Psoas muscle (tissue), 8 donors: ENCODE data around the gene PADI2. TPM values are rescaled to one million over a fixed set of nuclear protein-coding genes. Genes with fewer than 3 reads are reported as not detected.

Experiments
- ATAC-seq, 4 donors: fragments of 200-7000 bp; cut with Tn5 transposase; one replicate each; pipeline ENCODE4 v1.9.1; 2020; ENCODE audit warnings: moderate library complexity in 3 of 4, mild to moderate bottlenecking in 2 of 4
- DNase-seq, 2 donors: peaks; one replicate each; pipeline ENCODE4 v3.0.0-alpha.2; 2020
- H3K27ac ChIP-seq: fragments of 200-600 bp; one replicate; pipeline ENCODE4 v1.8.0; 2022
- H3K27me3 ChIP-seq, 3 donors: fragments of 200-600 bp in 1 of 3; one replicate each; pipeline versions ENCODE4 v1.6.1 to v1.8.0; 2013 to 2022; ENCODE audit warnings: low read length in 2 of 3, mild to moderate bottlenecking in 2 of 3, moderate library complexity in 1 of 3; ENCODE audit not compliant: insufficient read depth in 3 of 3
- H3K36me3 ChIP-seq, 2 donors: fragments of 200-600 bp in 1 of 2; one replicate each; pipeline versions ENCODE4 v1.6.1 to v1.8.0; 2013 to 2022; ENCODE audit warnings: low read depth in 1 of 2, mild to moderate bottlenecking in 1 of 2, moderate library complexity in 1 of 2; ENCODE audit not compliant: insufficient read depth in 1 of 2
- H3K4me1 ChIP-seq: fragments of 200-600 bp; one replicate; pipeline ENCODE4 v1.8.0; 2022
- H3K4me3 ChIP-seq: fragments of 200-600 bp; one replicate; pipeline ENCODE4 v1.8.0; 2022; ENCODE audit warnings: mild to moderate bottlenecking
- H3K9me3 ChIP-seq: fragments of 200-600 bp; one replicate; pipeline ENCODE4 v1.8.0; 2022
- CTCF ChIP-seq: fragments of 200-600 bp; IDR thresholded peaks from one replicate; pipeline ENCODE4 v1.8.0; 2022; ENCODE audit warnings: antibody characterized with exemption
- WGBS, 3 donors: extraction: QIAGEN DNeasy Blood & Tissue Kit; methylation state at CpG; one replicate each; pipeline versions ENCODE4 v1.1.6 to v1.1.7; 2013; 5-methylcytosine and 5-hydroxymethylcytosine counted together
- intact Hi-C, 2 donors: fragments of 100-400 bp; cut with DNase I; formaldehyde crosslinking; loops; one replicate each; pipeline versions ENCODE4 v1.11.0 to v1.14.2; 2022
- polyA plus RNA-seq, 3 donors: library from polyadenylated mRNA; stranded (reverse); fragments of 200-250 nt; gene quantifications; one replicate each; pipeline ENCODE4 v1.2.3, GENCODE V29; 2013
- total RNA-seq, 4 donors: library from RNA; stranded (reverse); fragmentation: NEBNext Ultra II Directional in 2 of 4; extraction: Animal tissue kit (Norgen Biotek cat#: 25700) in 2 of 4; gene quantifications; one replicate each; pipeline versions ENCODE4 v1.2.1 to v1.2.4, GENCODE V29; 2021 to 2023
- donor health status: healthy with polysubstance abuse.
- donor health status: DM: no; HTN: no; CAD: no; lungs with moderate emphysema.
- donor health status: Bipolar disorder and iron deficiency.
- donor health status: healthy.
- donor health status: DM: yes; HTN: yes; CAD: no.
- donor health status: DM: no; HTN: no; CAD: no.
- donor health status: DM: no; HTN: no; CAD: no.
- donor health status: DM: yes; HTN: yes; CAD: no.

Gene PADI2
- total and polyA plus RNA-seq, 7 donors: 58.1 to 956 (median 198) TPM

- no peaks in the 10 kb centered on the region for H3K9me3 ChIP-seq
- peaks cover 0 to 77% of the 10 kb centered on the region in 2 donors for H3K36me3 ChIP-seq
- H3K4me3 ChIP-seq: peak overlapping the region; percentile 11
- intact Hi-C loops: no loop called here
- H3K27ac ChIP-seq: peak overlapping the region; percentile 88
- DNase-seq: no peak
- peaks cover 79% of the 10 kb centered on the region for H3K4me1 ChIP-seq
- WGBS, 3 donors: 27 to 54% (median 37%) methylated on average over 14 of the region's 14 CpGs
- ATAC-seq: no peak
- TF ChIP-seq CTCF: no peak
- H3K27me3 ChIP-seq: no peaks in the 10 kb centered on the region
Observed at GRCh38 chr1:17097787-17098186, 21.5 kb downstream of the PADI2 start.

- peaks cover 81% of the 10 kb centered on the region for H3K4me1 ChIP-seq
Observed at GRCh38 chr1:17097147-17097546, 22.1 kb downstream of the PADI2 start.

GRCh38 chr1:17096584-17096983 is 22.7 kb downstream of the PADI2 start:
- no peaks in the 10 kb centered on the region for H3K9me3 ChIP-seq
- peaks cover 0 to 77% of the 10 kb centered on the region in 2 donors for H3K36me3 ChIP-seq
- H3K4me1 ChIP-seq: peaks cover 81% of the 10 kb centered on the region
- WGBS, 3 donors: 0 to 30% (median 11%) methylated on average over 1 of the region's 1 CpG
- no peak for TF ChIP-seq CTCF
- no peak overlapping the region for H3K4me3 ChIP-seq
- intact Hi-C loops: no loop called here
- peak overlapping the region; percentile 47 for H3K27ac ChIP-seq
- no peak for DNase-seq
- H3K27me3 ChIP-seq: no peaks in the 10 kb centered on the region
- ATAC-seq: no peak

More at GRCh38 chr1:17097147-17097546, 22.1 kb downstream of the PADI2 start:
- H3K4me3 ChIP-seq: no peak overlapping the region
- peak overlapping the region; percentile 88 for H3K27ac ChIP-seq
- no peaks in the 10 kb centered on the region for H3K27me3 ChIP-seq
- DNase-seq: no peak
- intact Hi-C loops: no loop called here
- peaks cover 0 to 77% of the 10 kb centered on the region in 2 donors for H3K36me3 ChIP-seq
- no peaks in the 10 kb centered on the region for H3K9me3 ChIP-seq
- ATAC-seq: no peak
- WGBS, 3 donors: 28 to 47% (median 39%) methylated on average over 8 of the region's 8 CpGs
- no peak for TF ChIP-seq CTCF

- Histone ChIP-seq H3K9me3 (no peaks in the 10 kb centered on the region), H3K27ac (peak overlapping the region; percentile 60), H3K27me3 (no peaks in the 10 kb centered on the region), H3K36me3 (peaks cover 0 to 80% of the 10 kb centered on the region in 2 donors), H3K4me3 (no peak overlapping the region), H3K4me1 (peaks cover 66% of the 10 kb centered on the region)
- DNase-seq: no peak
- 41 to 73% (median 56%) methylated on average over 4 of the region's 4 CpGs for WGBS, 3 donors
- TF ChIP-seq CTCF: no peak
- intact Hi-C loops: no loop called here
- no peak for ATAC-seq
Observed at GRCh38 chr1:17095141-17095540, 24.1 kb downstream of the PADI2 start.

GRCh38 chr1:17094664-17095063 is 24.6 kb downstream of the PADI2 start:
- Histone ChIP-seq H3K4me1 (peaks cover 61% of the 10 kb centered on the region), H3K9me3 (no peaks in the 10 kb centered on the region), H3K27me3 (no peaks in the 10 kb centered on the region), H3K4me3 (no peak overlapping the region), H3K36me3 (peaks cover 0 to 84% of the 10 kb centered on the region in 2 donors), H3K27ac (peak overlapping the region; percentile 60)
- ATAC-seq (no peak), DNase-seq (no peak)
- intact Hi-C loops: no loop called here
- TF ChIP-seq CTCF: no peak
- WGBS, 3 donors: 56 to 64% (median 61%) methylated on average over 5 of the region's 5 CpGs
